Neuronal stem cell (in vitro differentiated cells): ENCODE data around the gene DNAJB5.
"Not testable (repeated sequence)": the region's sequence is repeated elsewhere in the genome, so short reads cannot be mapped to it uniquely, and the experiment has no call there.

Experiments used
- DNase-seq: peaks from one replicate; pipeline ENCODE4 v3.0.0-alpha.2; 2013; ENCODE audit warnings: low spot score
- H2AFZ ChIP-seq: one replicate; pipeline ENCODE4 v1.6.1; 2013; ENCODE audit warnings: mild to moderate bottlenecking, low read length, inconsistent platforms
- H2AK5ac ChIP-seq: 2 replicates; pipeline ENCODE4 v1.6.1; 2013; ENCODE audit warnings: low read depth, mild to moderate bottlenecking, inconsistent platforms, low read length, moderate library complexity, mixed read lengths
- H2BK120ac ChIP-seq: 2 replicates; pipeline ENCODE4 v1.6.1; 2013; ENCODE audit warnings: low read depth, mild to moderate bottlenecking, inconsistent platforms, low read length, moderate library complexity, mixed read lengths
- H2BK12ac ChIP-seq: one replicate; pipeline ENCODE4 v1.6.1; 2013; ENCODE audit warnings: low read length, inconsistent platforms
- H2BK15ac ChIP-seq: 2 replicates; pipeline ENCODE4 v1.6.1; 2013; ENCODE audit warnings: mild to moderate bottlenecking, low read length, inconsistent platforms, mixed read lengths
- H2BK5ac ChIP-seq: one replicate; pipeline ENCODE4 v1.6.1; 2013; ENCODE audit warnings: inconsistent platforms, mild to moderate bottlenecking, low read length, moderate library complexity
- H3K14ac ChIP-seq: one replicate; pipeline ENCODE4 v1.6.1; 2013; ENCODE audit warnings: low read length, inconsistent platforms
- H3K18ac ChIP-seq: 2 replicates; pipeline ENCODE4 v1.6.1; 2013; ENCODE audit warnings: low read length, inconsistent platforms
- H3K23ac ChIP-seq: 2 replicates; pipeline ENCODE4 v1.6.1; 2013; ENCODE audit warnings: low read depth, mild to moderate bottlenecking, mixed read lengths, low read length, inconsistent platforms; ENCODE audit not compliant: poor library complexity
- H3K27ac ChIP-seq: replicated peaks from 3 replicates; pipeline ENCODE4 v1.5.1; 2013; ENCODE audit warnings: low read length, inconsistent platforms
- H3K27me3 ChIP-seq, 3 experiments: 2 replicates each; pipeline ENCODE4 v1.6.1; 2013; ENCODE audit warnings: low read length in 3 of 3, mild to moderate bottlenecking in 2 of 3, inconsistent platforms in 1 of 3, low read depth in 1 of 3, mixed read lengths in 1 of 3, moderate library complexity in 1 of 3; ENCODE audit not compliant: control insufficient read depth in 3 of 3, insufficient read depth in 3 of 3
- H3K36me3 ChIP-seq, 2 donors: replicated peaks in 1 of 2; 2 replicates each; pipeline ENCODE4 v1.6.1; 2013; ENCODE audit warnings: low read length in 2 of 2; ENCODE audit not compliant: control insufficient read depth in 2 of 2, insufficient read depth in 2 of 2
- H3K4ac ChIP-seq: 2 replicates; pipeline ENCODE4 v1.6.1; 2013; ENCODE audit warnings: inconsistent platforms, mild to moderate bottlenecking, low read length, moderate library complexity
- H3K4me1 ChIP-seq, 2 donors: 1 replicate in 1 of 2; 2 replicates in 1 of 2; pipeline ENCODE4 v1.6.1; 2013; ENCODE audit warnings: low read length in 2 of 2, low read depth in 1 of 2; ENCODE audit not compliant: control insufficient read depth in 2 of 2, insufficient read depth in 1 of 2
- H3K4me2 ChIP-seq: one replicate; pipeline ENCODE4 v1.6.1; 2013; ENCODE audit warnings: mild to moderate bottlenecking, low read length, inconsistent platforms; ENCODE audit not compliant: insufficient read depth, poor library complexity, severe bottlenecking
- H3K4me3 ChIP-seq, 2 donors: 2 replicates each; pipeline ENCODE4 v1.5.1; 2013; ENCODE audit warnings: low read length in 2 of 2, mild to moderate bottlenecking in 2 of 2, inconsistent platforms in 1 of 2, moderate library complexity in 1 of 2
- H3K79me1 ChIP-seq: one replicate; pipeline ENCODE4 v1.6.1; 2013; ENCODE audit warnings: low read depth, mild to moderate bottlenecking, inconsistent platforms, low read length, moderate library complexity
- H3K9ac ChIP-seq: one replicate; pipeline ENCODE4 v1.6.1; 2013; ENCODE audit warnings: mild to moderate bottlenecking, low read depth, low read length, inconsistent platforms; ENCODE audit not compliant: poor library complexity
- H3K9me3 ChIP-seq, 2 donors: replicated peaks in 1 of 2; 2 replicates each; pipeline versions ENCODE3 to v1.6.1; 2013; ENCODE audit warnings: low read length in 2 of 2, mild to moderate bottlenecking in 2 of 2, inconsistent platforms in 1 of 2, low read depth in 1 of 2, mixed read lengths in 1 of 2, moderate library complexity in 1 of 2; ENCODE audit not compliant: control insufficient read depth in 2 of 2, insufficient read depth in 1 of 2
- H4K8ac ChIP-seq: one replicate; pipeline ENCODE4 v1.6.1; 2013; ENCODE audit warnings: low read depth, mild to moderate bottlenecking, inconsistent platforms, low read length, moderate library complexity
- H4K91ac ChIP-seq: one replicate; pipeline ENCODE4 v1.6.1; 2013; ENCODE audit warnings: low read length, low read depth, mild to moderate bottlenecking, inconsistent platforms; ENCODE audit not compliant: poor library complexity
- WGBS, 2 donors: extraction: QIAGEN DNeasy Blood & Tissue Kit; methylation state at CpG; one replicate each; pipeline ENCODE4 v1.1.7; 2013; ENCODE audit warnings: missing lambda C conversion rate in 2 of 2, mixed read lengths in 1 of 2; ENCODE audit not compliant: insufficient read length in 2 of 2, insufficient replicate concordance in 1 of 2; ENCODE audit errors: extremely low coverage in 2 of 2; 5-methylcytosine and 5-hydroxymethylcytosine counted together

DNAJB5 gene

GRCh38 chr9:34956066-34956465, 33.5 kb upstream of the DNAJB5 start:
- not testable (repeated sequence) for H3K9me3 ChIP-seq, H2BK5ac ChIP-seq, H3K14ac ChIP-seq, H2BK120ac ChIP-seq, H3K18ac ChIP-seq, H2AFZ ChIP-seq, H3K4me2 ChIP-seq, H3K36me3 ChIP-seq, H3K9ac ChIP-seq, H3K4ac ChIP-seq, H4K91ac ChIP-seq, H3K79me1 ChIP-seq, H3K4me3 ChIP-seq, H2BK15ac ChIP-seq, DNase-seq, H3K4me1 ChIP-seq, H3K23ac ChIP-seq, H3K27ac ChIP-seq, H2BK12ac ChIP-seq, H4K8ac ChIP-seq, H2AK5ac ChIP-seq
- H3K27me3 ChIP-seq = peaks cover 0 to 67% (median 15%) of the 10 kb centered on the region in 3 experiments
- WGBS, 2 donors = no CpG with 5 or more reads among the region's 7 CpGs

- Histone ChIP-seq H3K4ac (no peak overlapping the region), H2BK5ac (no peak overlapping the region), H2BK15ac (no peak overlapping the region), H3K79me1 (no peaks in the 10 kb centered on the region), H2AK5ac (no peak overlapping the region), H3K9me3 (no peaks in the 10 kb centered on the region), H3K4me1 (peaks cover 3 to 5% of the 10 kb centered on the region in 2 donors), H3K27me3 (peaks cover 0 to 72% (median 15%) of the 10 kb centered on the region in 3 experiments), H2AFZ (no peak overlapping the region), H2BK120ac (no peak overlapping the region), H3K27ac (no peak overlapping the region), H3K36me3 (no peaks in the 10 kb centered on the region), H3K23ac (no peak overlapping the region), H2BK12ac (no peak overlapping the region), H3K18ac (no peak overlapping the region), H3K9ac (no peak overlapping the region), H4K8ac (no peak overlapping the region), H3K4me3 (no peak overlapping the region), H3K14ac (no peak overlapping the region), H4K91ac (no peak overlapping the region), H3K4me2 (no peak overlapping the region)
- WGBS, 2 donors = no CpG with 5 or more reads among the region's 4 CpGs
- no peak for DNase-seq
These were observed 32.9 kb upstream of the DNAJB5 start for GRCh38 chr9:34956648-34957047.

GRCh38 chr9:34957492-34958410, 31.8 kb upstream of the DNAJB5 start, which contains the start of gene PHF24:
TSS of gene PHF24 (plus strand) at chr9:34958285. CDS start at chr9:34971299, 13,014 bp downstream.
- H3K27me3 ChIP-seq = peaks cover 0 to 78% (median 15%) of the 10 kb centered on the region in 3 experiments
- DNase-seq = peak; percentile 36
- no CpG with 5 or more reads among the region's 116 CpGs for WGBS, 2 donors

GRCh38 chr9:34958411-34958982, 31.0 kb upstream of the DNAJB5 start:
- no peak for DNase-seq
- no CpG with 5 or more reads among the region's 21 CpGs for WGBS, 2 donors

More at GRCh38 chr9:34957492-34958410, 31.8 kb upstream of the DNAJB5 start, which contains the start of gene PHF24:
- no peaks in the 10 kb centered on the region for H3K36me3 ChIP-seq
- peak within 1 kb of the TSS; percentile 79 for H2AFZ ChIP-seq
- no peak within 1 kb of the TSS for H3K4ac ChIP-seq
- H3K4me2 ChIP-seq = peak within 1 kb of the TSS; percentile 93
- H2AK5ac ChIP-seq = no peak within 1 kb of the TSS
- H3K18ac ChIP-seq = peak within 1 kb of the TSS; percentile 77
- peak within 1 kb of the TSS; percentile 32 to 84 for H3K4me3 ChIP-seq
- no peaks in the 10 kb centered on the region for H3K9me3 ChIP-seq
- no peak within 1 kb of the TSS for H4K91ac ChIP-seq
- no peak within 1 kb of the TSS for H2BK12ac ChIP-seq
- no peaks in the 10 kb centered on the region for H3K79me1 ChIP-seq
- H2BK15ac ChIP-seq = no peak within 1 kb of the TSS
- no peak within 1 kb of the TSS for H4K8ac ChIP-seq
- H2BK5ac ChIP-seq = no peak within 1 kb of the TSS
- H3K4me1 ChIP-seq = peaks cover 3 to 8% of the 10 kb centered on the region in 2 donors
- H2BK120ac ChIP-seq = no peak within 1 kb of the TSS
- peak within 1 kb of the TSS; percentile 82 for H3K9ac ChIP-seq
- no peak within 1 kb of the TSS for H3K14ac ChIP-seq
- no peak within 1 kb of the TSS for H3K23ac ChIP-seq
- H3K27ac ChIP-seq = no peak within 1 kb of the TSS

More at GRCh38 chr9:34958411-34958982, 31.0 kb upstream of the DNAJB5 start:
- Histone ChIP-seq H3K27ac (no peak overlapping the region), H3K36me3 (no peaks in the 10 kb centered on the region), H2AK5ac (no peak overlapping the region), H3K14ac (no peak overlapping the region), H3K4ac (no peak overlapping the region), H3K9ac (no peak overlapping the region), H2BK120ac (no peak overlapping the region), H4K8ac (no peak overlapping the region), H3K79me1 (no peaks in the 10 kb centered on the region), H3K4me3 (peak overlapping the region; percentile 12 to 73), H2BK15ac (no peak overlapping the region), H2BK5ac (no peak overlapping the region), H3K9me3 (no peaks in the 10 kb centered on the region), H4K91ac (no peak overlapping the region), H3K27me3 (peaks cover 0 to 80% (median 15%) of the 10 kb centered on the region in 3 experiments), H3K4me1 (peaks cover 3 to 11% of the 10 kb centered on the region in 2 donors), H3K4me2 (peak overlapping the region; percentile 93), H3K18ac (peak overlapping the region; percentile 54), H3K23ac (no peak overlapping the region), H2AFZ (peak overlapping the region; percentile 79), H2BK12ac (no peak overlapping the region)
